WERI-Rb-1 (cell line): ENCODE results near the gene PSMB11.

ENCODE experiments used
- DNase-seq: peaks from one replicate; pipeline ENCODE4 v3.0.0-alpha.2; 2020
- H3K27ac ChIP-seq: fragments of 250-450 bp; sonication (Bioruptor Pico); 2 replicates; pipeline ENCODE4 v1.5.1; 2020; ENCODE audit warnings: mild to moderate bottlenecking, moderate library complexity
- H3K27me3 ChIP-seq: fragments of 250-450 bp; sonication (Bioruptor Pico); 2 replicates; pipeline ENCODE4 v1.5.1; 2021; ENCODE audit warnings: mild to moderate bottlenecking, low read depth, moderate library complexity; ENCODE audit not compliant: insufficient read depth, severe bottlenecking
- H3K36me3 ChIP-seq: fragments of 250-450 bp; sonication (Bioruptor Pico); 2 replicates; pipeline ENCODE4 v1.5.1; 2020; ENCODE audit warnings: mild to moderate bottlenecking, moderate library complexity
- H3K4me3 ChIP-seq: 2 replicates; pipeline ENCODE4 v1.5.1; 2011; ENCODE audit warnings: low read depth, mild to moderate bottlenecking, control low read depth, low read length
- H3K9me3 ChIP-seq: fragments of 250-450 bp; sonication (Bioruptor Pico); 2 replicates; pipeline ENCODE4 v1.5.1; 2021; ENCODE audit warnings: mild to moderate bottlenecking, moderate library complexity; ENCODE audit not compliant: severe bottlenecking
- CTCF ChIP-seq: IDR thresholded peaks from 2 replicates; pipeline ENCODE4 v1.5.1; 2011; ENCODE audit warnings: low read depth, mild to moderate bottlenecking, control low read depth, inconsistent platforms, low read length

Gene PSMB11

GRCh38 chr14:23042162-23042965 lies at the start of gene PSMB11:
PSMB11 (plus strand) TSS chr14:23042212; CDS start chr14:23042226, 14 bp downstream.
- Histone ChIP-seq H3K4me3 (no peak within 1 kb of the TSS), H3K36me3 (no peaks in the 10 kb centered on the region; the same call in 1 of the 2 replicates), H3K9me3 (no peaks in the 10 kb centered on the region), H3K27me3 (no peaks in the 10 kb centered on the region), H3K27ac (no peak within 1 kb of the TSS)
- DNase-seq = no peak
- TF ChIP-seq CTCF = no peak

GRCh38 chr14:22993517-22993916 lies 48.5 kb upstream of the PSMB11 start:
- H3K4me3 ChIP-seq = no peak overlapping the region
- H3K9me3 ChIP-seq = no peaks in the 10 kb centered on the region
- no peak for TF ChIP-seq CTCF
- H3K27ac ChIP-seq = no peak overlapping the region
- DNase-seq = no peak
- H3K27me3 ChIP-seq = no peaks in the 10 kb centered on the region
- peaks cover 7% of the 10 kb centered on the region; the same call in 1 of the 2 replicates for H3K36me3 ChIP-seq

GRCh38 chr14:22994762-22995275 lies 47.2 kb upstream of the PSMB11 start:
- peak; percentile 54 for DNase-seq
- no peaks in the 10 kb centered on the region for H3K27me3 ChIP-seq
- H3K9me3 ChIP-seq = no peaks in the 10 kb centered on the region
- no peak overlapping the region for H3K4me3 ChIP-seq
- peaks cover 7% of the 10 kb centered on the region; the same call in 1 of the 2 replicates for H3K36me3 ChIP-seq
- peak; percentile 72 for TF ChIP-seq CTCF
- H3K27ac ChIP-seq = peak overlapping the region; percentile 29; the same call in 1 of the 2 replicates

- no peak for TF ChIP-seq CTCF
- Histone ChIP-seq H3K36me3 (peaks cover 7% of the 10 kb centered on the region; the same call in 1 of the 2 replicates), H3K27ac (peak overlapping the region; percentile 91), H3K4me3 (no peak overlapping the region), H3K27me3 (no peaks in the 10 kb centered on the region), H3K9me3 (no peaks in the 10 kb centered on the region)
- no peak for DNase-seq
Observed at GRCh38 chr14:22995889-22996625, 46.0 kb upstream of the PSMB11 start.

- Histone ChIP-seq H3K27me3 (no peaks in the 10 kb centered on the region), H3K4me3 (peak overlapping the region; percentile 32), H3K9me3 (no peaks in the 10 kb centered on the region), H3K36me3 (peaks cover under 1% of the 10 kb centered on the region; the same call in 1 of the 2 replicates), H3K27ac (peak overlapping the region; percentile 91)
- peak; percentile 57 for DNase-seq
- TF ChIP-seq CTCF = no peak
Observed at GRCh38 chr14:22996768-22997654, 45.0 kb upstream of the PSMB11 start.
